ENCODE measurements around the gene ANTKMT.

The ANTKMT gene

GRCh38 chr16:715477-716199, 5.3 kb upstream of the ANTKMT start:
- DNase-seq (ENCODE audit: low read depth) = no peak

- DNase-seq (ENCODE audit: low read depth) = peak; percentile 75
Measured at GRCh38 chr16:716200-716568, 4.8 kb upstream of the ANTKMT start.

GRCh38 chr16:716768-717325, 4.1 kb upstream of the ANTKMT start:
- no peak for DNase-seq (ENCODE audit: low read depth)

GRCh38 chr16:717450-718245, 3.3 kb upstream of the ANTKMT start:
- no peak for DNase-seq (ENCODE audit: low read depth)

- DNase-seq (ENCODE audit: low read depth) = no peak
Measured at GRCh38 chr16:718389-718788, 2.6 kb upstream of the ANTKMT start.

- DNase-seq (ENCODE audit: low read depth) = no peak
Measured at GRCh38 chr16:718922-719321, 2.0 kb upstream of the ANTKMT start.

- no peak for DNase-seq (ENCODE audit: low read depth)
Measured at GRCh38 chr16:719815-720446, 1.0 kb upstream of the ANTKMT start.

- DNase-seq (ENCODE audit: low read depth) = peak; percentile 67
Measured at GRCh38 chr16:720447-720989, 428 bp upstream of the ANTKMT start.

- no peak for DNase-seq (ENCODE audit: low read depth)
Measured at GRCh38 chr16:721765-722540, 1.0 kb downstream of the ANTKMT start.

- DNase-seq (ENCODE audit: low read depth) = no peak
Measured at GRCh38 chr16:722835-723633, 2.1 kb downstream of the ANTKMT start.

GRCh38 chr16:723695-724094, 2.7 kb downstream of the ANTKMT start:
- DNase-seq (ENCODE audit: low read depth) = no peak

- DNase-seq (ENCODE audit: low read depth) = no peak
Measured at GRCh38 chr16:724188-725040, 3.5 kb downstream of the ANTKMT start.

- no peak for DNase-seq (ENCODE audit: low read depth)
Measured at GRCh38 chr16:725041-725376, 4.1 kb downstream of the ANTKMT start.

- no peak for DNase-seq (ENCODE audit: low read depth)
Measured at GRCh38 chr16:725463-726187, 4.7 kb downstream of the ANTKMT start.

- no peak for DNase-seq (ENCODE audit: low read depth)
Measured at GRCh38 chr16:726188-726437, 5.2 kb downstream of the ANTKMT start.

- DNase-seq (ENCODE audit: low read depth) = peak; percentile 56
Measured at GRCh38 chr16:726438-727290, 5.7 kb downstream of the ANTKMT start, which contains the start of the genes CCDC78 and HAGHL. CCDC78 (minus strand) TSS chr16:726443; CDS start chr16:726367, 76 bp downstream. HAGHL (plus strand) TSS chr16:727106; CDS start chr16:727510, 404 bp downstream.

GRCh38 chr16:727291-727977, 6.5 kb downstream of the ANTKMT start:
- no peak for DNase-seq (ENCODE audit: low read depth)

Measured in fibroblast of gingiva (primary cell).